Activated T-cell treated with anti-CD3 and anti-CD28 coated beads, Interleukin-2, amount 50 U/mL, for 24 hours (primary cell): ENCODE measurements around the gene CFAP61.
"Not testable (repeated sequence)": the region's sequence is repeated elsewhere in the genome, so short reads cannot be mapped to it uniquely, and the experiment has no call there.

ENCODE experiments used
- DNase-seq: peaks from one replicate; pipeline ENCODE4 v3.0.0-alpha.2; 2020
- H3K27ac Mint-ChIP-seq: 2 replicates; pipeline ENCODE4 v1.8.0; 2020; ENCODE audit warnings: mild to moderate bottlenecking, mixed read lengths
- H3K27me3 Mint-ChIP-seq: 2 replicates; pipeline ENCODE4 v1.8.0; 2020; ENCODE audit warnings: mixed read lengths
- H3K36me3 Mint-ChIP-seq: 2 replicates; pipeline ENCODE4 v1.8.0; 2020; ENCODE audit warnings: low read depth, mixed read lengths
- H3K4me1 Mint-ChIP-seq: 2 replicates; pipeline ENCODE4 v1.8.0; 2020; ENCODE audit warnings: low read depth, mixed read lengths
- H3K4me3 Mint-ChIP-seq: 2 replicates; pipeline ENCODE4 v1.8.0; 2020; ENCODE audit warnings: mild to moderate bottlenecking, moderate library complexity, mixed read lengths
- H3K9me3 Mint-ChIP-seq: 2 replicates; pipeline ENCODE4 v1.8.0; 2020; ENCODE audit warnings: mixed read lengths

CFAP61 gene

GRCh38 chr20:20052074-20052970, at the start of gene CFAP61, which contains the start of gene CRNKL1:
CFAP61 (plus strand) TSS chr20:20052532; CDS start chr20:20056654, 4,122 bp downstream.
CRNKL1 (minus strand) TSS chr20:20052466; CDS start chr20:20052342, 124 bp downstream.
- Mint-ChIP-seq H3K4me1 (peaks cover 27% of the 10 kb centered on the region), H3K27ac (peak within 1 kb of the TSS; percentile 98), H3K9me3 (no peaks in the 10 kb centered on the region), H3K36me3 (peaks cover 47% of the 10 kb centered on the region), H3K4me3 (peak within 1 kb of the TSS; percentile 99), H3K27me3 (peaks cover 7% of the 10 kb centered on the region)
- DNase-seq: peak; percentile 98

- peaks cover 67% of the 10 kb centered on the region for H3K27me3 Mint-ChIP-seq
- DNase-seq: no peak
- peak overlapping the region; percentile 45 for H3K27ac Mint-ChIP-seq
- H3K9me3 Mint-ChIP-seq: no peaks in the 10 kb centered on the region
- H3K36me3 Mint-ChIP-seq: no peaks in the 10 kb centered on the region
- peaks cover 18% of the 10 kb centered on the region for H3K4me1 Mint-ChIP-seq
- peak overlapping the region; percentile 70 for H3K4me3 Mint-ChIP-seq
Observed at GRCh38 chr20:20003031-20003954, 49.0 kb upstream of the CFAP61 start.

GRCh38 chr20:20003955-20004322, 48.4 kb upstream of the CFAP61 start:
- not testable (repeated sequence) for H3K9me3 Mint-ChIP-seq, DNase-seq, H3K27ac Mint-ChIP-seq, H3K36me3 Mint-ChIP-seq
- H3K4me1 Mint-ChIP-seq: peaks cover 18% of the 10 kb centered on the region
- H3K27me3 Mint-ChIP-seq: peaks cover 66% of the 10 kb centered on the region
- H3K4me3 Mint-ChIP-seq: peak overlapping the region; percentile 70

GRCh38 chr20:20005342-20005741, 47.0 kb upstream of the CFAP61 start:
- Mint-ChIP-seq H3K27me3 (peaks cover 70% of the 10 kb centered on the region), H3K27ac (no peak overlapping the region), H3K4me1 (peaks cover 18% of the 10 kb centered on the region), H3K9me3 (no peaks in the 10 kb centered on the region), H3K4me3 (no peak overlapping the region), H3K36me3 (no peaks in the 10 kb centered on the region)
- no peak for DNase-seq

- H3K4me1 Mint-ChIP-seq: peaks cover 5% of the 10 kb centered on the region
- H3K36me3 Mint-ChIP-seq: no peaks in the 10 kb centered on the region
- no peak for DNase-seq
- H3K4me3 Mint-ChIP-seq: no peak overlapping the region
- H3K27ac Mint-ChIP-seq: no peak overlapping the region
- H3K9me3 Mint-ChIP-seq: no peaks in the 10 kb centered on the region
- peaks cover 37% of the 10 kb centered on the region for H3K27me3 Mint-ChIP-seq
Observed at GRCh38 chr20:20009784-20010253, 42.5 kb upstream of the CFAP61 start.

- Mint-ChIP-seq H3K4me1 (peaks cover 8% of the 10 kb centered on the region), H3K9me3 (no peaks in the 10 kb centered on the region), H3K4me3 (no peak overlapping the region), H3K36me3 (no peaks in the 10 kb centered on the region), H3K27ac (no peak overlapping the region), H3K27me3 (peaks cover 30% of the 10 kb centered on the region)
- DNase-seq: no peak
Observed at GRCh38 chr20:20010639-20011500, 41.5 kb upstream of the CFAP61 start.

GRCh38 chr20:20012541-20012940, 39.8 kb upstream of the CFAP61 start:
- no peak overlapping the region for H3K27ac Mint-ChIP-seq
- H3K9me3 Mint-ChIP-seq: no peaks in the 10 kb centered on the region
- no peak overlapping the region for H3K4me3 Mint-ChIP-seq
- H3K27me3 Mint-ChIP-seq: peaks cover 22% of the 10 kb centered on the region
- peaks cover 15% of the 10 kb centered on the region for H3K4me1 Mint-ChIP-seq
- peaks cover 1% of the 10 kb centered on the region for H3K36me3 Mint-ChIP-seq
- DNase-seq: no peak

GRCh38 chr20:20014659-20015058, 37.7 kb upstream of the CFAP61 start:
- Mint-ChIP-seq H3K27ac (no peak overlapping the region), H3K36me3 (peaks cover 23% of the 10 kb centered on the region), H3K9me3 (no peaks in the 10 kb centered on the region), H3K4me3 (no peak overlapping the region), H3K27me3 (peaks cover 7% of the 10 kb centered on the region), H3K4me1 (peaks cover 29% of the 10 kb centered on the region)
- DNase-seq: no peak

- Mint-ChIP-seq H3K4me1 (peaks cover 52% of the 10 kb centered on the region), H3K9me3 (no peaks in the 10 kb centered on the region), H3K36me3 (peaks cover 44% of the 10 kb centered on the region), H3K4me3 (peak within 1 kb of the TSS; percentile 90), H3K27ac (peak within 1 kb of the TSS; percentile 94), H3K27me3 (no peaks in the 10 kb centered on the region)
- peak; percentile 93 for DNase-seq
Observed at GRCh38 chr20:20017001-20017843, 35.1 kb upstream of the CFAP61 start, which contains the start of gene NAA20. NAA20 (plus strand) TSS chr20:20017362; CDS start chr20:20017397, 35 bp downstream.

GRCh38 chr20:20017844-20018185, 34.5 kb upstream of the CFAP61 start:
- peak overlapping the region; percentile 90 for H3K4me3 Mint-ChIP-seq
- no peaks in the 10 kb centered on the region for H3K27me3 Mint-ChIP-seq
- H3K4me1 Mint-ChIP-seq: peaks cover 58% of the 10 kb centered on the region
- peak overlapping the region; percentile 78 for H3K27ac Mint-ChIP-seq
- no peaks in the 10 kb centered on the region for H3K9me3 Mint-ChIP-seq
- no peak for DNase-seq
- H3K36me3 Mint-ChIP-seq: peaks cover 50% of the 10 kb centered on the region

- H3K9me3 Mint-ChIP-seq: no peaks in the 10 kb centered on the region
- H3K27me3 Mint-ChIP-seq: no peaks in the 10 kb centered on the region
- peaks cover 56% of the 10 kb centered on the region for H3K36me3 Mint-ChIP-seq
- DNase-seq: no peak
- peak overlapping the region; percentile 90 for H3K4me3 Mint-ChIP-seq
- H3K4me1 Mint-ChIP-seq: peaks cover 60% of the 10 kb centered on the region
- H3K27ac Mint-ChIP-seq: peak overlapping the region; percentile 78
Observed at GRCh38 chr20:20018366-20018765, 34.0 kb upstream of the CFAP61 start.

- Mint-ChIP-seq H3K4me3 (peak overlapping the region; percentile 90), H3K36me3 (peaks cover 63% of the 10 kb centered on the region), H3K27ac (peak overlapping the region; percentile 78), H3K27me3 (no peaks in the 10 kb centered on the region), H3K4me1 (peaks cover 65% of the 10 kb centered on the region), H3K9me3 (no peaks in the 10 kb centered on the region)
- DNase-seq: no peak
Observed at GRCh38 chr20:20019123-20019522, 33.2 kb upstream of the CFAP61 start.

- peaks cover 81% of the 10 kb centered on the region for H3K36me3 Mint-ChIP-seq
- H3K4me3 Mint-ChIP-seq: peak overlapping the region; percentile 90
- H3K27me3 Mint-ChIP-seq: no peaks in the 10 kb centered on the region
- peaks cover 64% of the 10 kb centered on the region for H3K4me1 Mint-ChIP-seq
- no peak for DNase-seq
- H3K27ac Mint-ChIP-seq: peak overlapping the region; percentile 83
- no peaks in the 10 kb centered on the region for H3K9me3 Mint-ChIP-seq
Observed at GRCh38 chr20:20020908-20021307, 31.4 kb upstream of the CFAP61 start.
